Esophagus squamous epithelium (tissue), 5 donors: Measurements from ENCODE around the gene ADGRG1. TPM values are rescaled to one million over a fixed set of nuclear protein-coding genes. Genes with fewer than 3 reads are reported as not detected.

Source experiments
- DNase-seq: peaks from one replicate; lab custom pipeline; 2025; lab: John Stamatoyannopoulos, UW
- H3K27ac ChIP-seq, 4 donors: fragments of 200-600 bp; sonication (generic); one replicate each; pipeline ENCODE4 v1.5.1; 2016 to 2019; ENCODE audit warnings: mild to moderate bottlenecking in 1 of 4
- H3K27me3 ChIP-seq, 4 donors: fragments of 200-600 bp; sonication (generic); 1 replicate in 3 of 4; 2 replicates in 1 of 4; pipeline versions ENCODE4 v1.5.1 to v1.6.0; 2017 to 2021; ENCODE audit warnings: antibody characterized with exemption in 1 of 4
- H3K36me3 ChIP-seq, 3 donors: fragments of 200-600 bp; sonication (generic); one replicate each; pipeline ENCODE4 v1.5.1; 2016 to 2019
- H3K4me1 ChIP-seq, 3 donors: fragments of 200-600 bp; sonication (generic); one replicate each; pipeline ENCODE4 v1.5.1; 2017 to 2019
- H3K4me3 ChIP-seq, 4 donors: fragments of 200-600 bp; sonication (generic); 1 replicate in 3 of 4; 2 replicates in 1 of 4; pipeline ENCODE4 v1.5.1; 2016 to 2019; ENCODE audit warnings: mild to moderate bottlenecking in 2 of 4, moderate library complexity in 1 of 4
- H3K9me3 ChIP-seq, 3 donors: fragments of 200-600 bp; sonication (generic); one replicate each; pipeline ENCODE4 v1.5.1; 2016 to 2019
- POLR2A ChIP-seq, 4 donors: fragments of 450-650 bp; IDR thresholded peaks; one replicate each; pipeline ENCODE4 v1.6.1; 2017; ENCODE audit warnings: antibody characterized with exemption in 4 of 4, mild to moderate bottlenecking in 4 of 4, moderate library complexity in 3 of 4
- WGBS, 2 donors: methylation state at CpG; one replicate each; pipeline ENCODE4 v1.1.5; 2018; 5-methylcytosine and 5-hydroxymethylcytosine counted together
- intact Hi-C: fragments of 100-400 bp; cut with DNase I; formaldehyde crosslinking; loops from one replicate; pipeline ENCODE4 v1.15.0; 2022
- total RNA-seq, 4 donors: library from RNA; depleted of rRNA; stranded (reverse); fragments of >200 nt; gene quantifications; one replicate each; pipeline ENCODE4 v1.1.0, GENCODE V29; 2016
- TF ChIP-seq, protein P1 (sequence below), 6 experiments: fragments of 450-650 bp in 4 of 6; fragments of 200-600 bp in 2 of 6; sonication (generic) in 2 of 6; IDR thresholded peaks; one replicate each; pipeline ENCODE4 v1.5.1; 2016 to 2019; ENCODE audit warnings: antibody characterized with exemption in 6 of 6, mild to moderate bottlenecking in 4 of 6, moderate library complexity in 4 of 6
- donor health status: DM: yes; HTN: yes; CAD: no.

Gene ADGRG1
- total RNA-seq, 4 donors from 2014 or later = 37.0 to 65.5 (median 42.1) TPM

DNA sequence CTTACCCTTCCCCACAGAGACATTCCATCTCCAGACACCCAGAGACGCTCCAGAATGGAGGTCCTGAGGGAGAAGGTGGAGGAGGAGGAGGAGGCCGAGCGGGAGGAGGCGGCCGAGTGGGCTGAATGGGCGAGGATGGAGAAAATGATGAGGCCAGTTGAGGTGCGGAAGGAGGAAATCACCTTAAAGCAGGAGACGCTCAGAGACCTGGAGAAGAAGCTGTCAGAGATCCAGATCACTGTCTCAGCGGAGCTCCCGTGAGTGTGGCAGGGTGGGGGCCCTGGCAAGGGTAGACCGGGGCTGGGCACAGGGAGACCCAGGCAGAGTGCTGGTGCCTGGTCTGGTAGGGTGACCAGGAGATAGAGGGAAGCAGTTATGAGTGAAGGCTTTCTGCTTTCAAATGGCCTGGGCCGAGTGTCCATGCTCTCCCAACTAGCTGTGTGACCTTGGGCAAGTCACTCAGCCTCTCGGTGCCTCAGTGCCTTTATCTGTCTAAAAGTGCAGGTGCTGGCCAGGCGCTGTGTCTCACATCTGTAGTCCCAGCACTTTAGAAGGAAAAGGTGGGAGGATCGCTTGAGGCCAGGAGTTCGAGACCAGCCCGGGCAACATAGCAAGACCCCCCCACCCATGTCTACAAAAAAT is 69.6 kb downstream of the ADGRG1 start:
- no peak for TF ChIP-seq POLR2A (IDR thresholded peaks at IDR 0.05)
- TF ChIP-seq, protein P1, sequence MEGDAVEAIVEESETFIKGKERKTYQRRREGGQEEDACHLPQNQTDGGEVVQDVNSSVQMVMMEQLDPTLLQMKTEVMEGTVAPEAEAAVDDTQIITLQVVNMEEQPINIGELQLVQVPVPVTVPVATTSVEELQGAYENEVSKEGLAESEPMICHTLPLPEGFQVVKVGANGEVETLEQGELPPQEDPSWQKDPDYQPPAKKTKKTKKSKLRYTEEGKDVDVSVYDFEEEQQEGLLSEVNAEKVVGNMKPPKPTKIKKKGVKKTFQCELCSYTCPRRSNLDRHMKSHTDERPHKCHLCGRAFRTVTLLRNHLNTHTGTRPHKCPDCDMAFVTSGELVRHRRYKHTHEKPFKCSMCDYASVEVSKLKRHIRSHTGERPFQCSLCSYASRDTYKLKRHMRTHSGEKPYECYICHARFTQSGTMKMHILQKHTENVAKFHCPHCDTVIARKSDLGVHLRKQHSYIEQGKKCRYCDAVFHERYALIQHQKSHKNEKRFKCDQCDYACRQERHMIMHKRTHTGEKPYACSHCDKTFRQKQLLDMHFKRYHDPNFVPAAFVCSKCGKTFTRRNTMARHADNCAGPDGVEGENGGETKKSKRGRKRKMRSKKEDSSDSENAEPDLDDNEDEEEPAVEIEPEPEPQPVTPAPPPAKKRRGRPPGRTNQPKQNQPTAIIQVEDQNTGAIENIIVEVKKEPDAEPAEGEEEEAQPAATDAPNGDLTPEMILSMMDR (IDR thresholded peaks at IDR 0.05) = no peak
- Histone ChIP-seq H3K36me3 (no peaks in the 10 kb centered on the region), H3K4me3 (no peak overlapping the region), H3K4me1 (no peaks in the 10 kb centered on the region), H3K9me3 (no peaks in the 10 kb centered on the region), H3K27ac (no peak overlapping the region), H3K27me3 (no peaks in the 10 kb centered on the region)
- intact Hi-C loops = no loop called here
- no peak for DNase-seq
- WGBS, 2 donors = 89 to 91% methylated on average over 12 to 14 of the region's 17 CpGs

DNA sequence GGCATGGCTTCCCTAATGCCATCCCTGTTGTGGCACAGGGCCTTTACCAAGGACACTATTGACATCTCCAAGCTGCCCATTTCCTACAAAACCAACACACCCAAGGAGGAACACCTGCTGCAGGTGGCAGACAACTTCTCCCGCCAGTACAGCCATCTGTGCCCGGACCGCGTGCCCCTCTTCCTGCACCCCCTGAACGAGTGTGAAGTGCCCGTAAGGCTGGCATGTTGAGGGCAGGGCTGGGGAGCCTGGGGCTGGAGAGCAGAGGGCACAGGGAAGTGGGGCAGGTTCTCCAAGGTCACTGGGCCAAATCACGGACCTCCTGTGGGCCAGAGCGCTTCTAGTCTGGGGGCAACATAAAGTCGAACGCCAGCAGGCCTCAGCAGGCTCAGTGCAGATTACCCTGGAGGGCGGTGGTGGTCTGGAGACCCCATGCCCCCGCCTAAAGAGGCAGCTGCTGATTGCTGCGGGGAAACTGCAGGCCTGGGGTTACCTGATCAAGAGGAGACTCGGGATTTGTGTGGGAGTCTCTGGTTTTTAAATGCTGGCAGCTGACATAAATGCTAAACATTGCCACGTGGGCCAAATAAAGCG is 70.5 kb downstream of the ADGRG1 start:
- intact Hi-C loops = no loop called here
- Histone ChIP-seq H3K9me3 (no peaks in the 10 kb centered on the region), H3K4me1 (no peaks in the 10 kb centered on the region), H3K27ac (no peak overlapping the region), H3K27me3 (no peaks in the 10 kb centered on the region), H3K36me3 (no peaks in the 10 kb centered on the region), H3K4me3 (no peak overlapping the region)
- TF ChIP-seq, protein P1 (IDR thresholded peaks at IDR 0.05) = no peak
- TF ChIP-seq POLR2A (IDR thresholded peaks at IDR 0.05) = no peak
- no peak for DNase-seq
- WGBS, 2 donors = 84% methylated on average over 8 of the region's 16 CpGs; no CpG with 5 or more reads in 1 of the 2 donors

DNA sequence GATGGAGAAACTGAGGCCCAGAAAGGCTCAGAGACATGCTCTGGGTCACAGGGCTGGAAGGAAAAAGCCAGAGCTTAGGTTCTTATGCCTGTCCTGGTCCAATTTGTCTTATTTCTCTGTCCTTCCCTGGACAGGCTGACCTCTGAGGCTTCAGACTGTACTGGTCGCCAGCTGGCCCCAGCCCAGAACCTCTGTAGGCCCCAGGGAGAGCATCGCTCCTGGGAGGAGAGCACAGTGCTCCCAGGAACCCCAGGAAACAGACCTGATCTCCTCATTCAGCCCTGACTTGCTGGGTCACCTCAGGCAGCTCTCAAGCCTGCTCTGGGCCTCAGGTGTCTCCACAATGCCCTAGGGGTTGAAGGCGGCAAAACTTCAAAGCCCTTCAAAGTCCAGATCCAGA is 71.1 kb downstream of the ADGRG1 start:
- Histone ChIP-seq H3K27me3 (no peaks in the 10 kb centered on the region), H3K4me3 (no peak overlapping the region), H3K9me3 (no peaks in the 10 kb centered on the region), H3K4me1 (no peaks in the 10 kb centered on the region), H3K36me3 (no peaks in the 10 kb centered on the region), H3K27ac (no peak overlapping the region)
- DNase-seq = no peak
- 80% methylated on average over 3 of the region's 3 CpGs; no CpG with 5 or more reads in 1 of the 2 donors for WGBS, 2 donors
- intact Hi-C loops = no loop called here
- TF ChIP-seq, protein P1 (IDR thresholded peaks at IDR 0.05) = no peak
- no peak for TF ChIP-seq POLR2A (IDR thresholded peaks at IDR 0.05)

DNA sequence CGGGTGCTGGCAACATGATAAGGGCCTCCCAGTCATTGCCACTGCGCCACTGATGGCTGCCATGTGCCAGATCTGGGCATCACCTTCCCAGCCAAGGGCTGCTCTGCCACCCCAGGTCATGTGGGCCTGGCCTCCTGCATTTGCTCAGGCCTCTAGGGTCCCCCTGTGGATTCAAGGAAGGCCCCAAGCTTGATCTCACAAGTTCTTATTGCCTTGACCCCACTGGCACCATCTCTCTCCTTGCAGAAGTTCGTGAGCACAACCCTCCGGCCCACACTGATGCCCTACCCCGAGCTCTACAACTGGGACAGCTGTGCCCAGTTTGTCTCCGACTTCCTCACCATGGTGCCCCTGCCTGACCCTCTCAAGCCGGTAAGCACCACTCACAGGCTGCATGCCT is 71.5 kb downstream of the ADGRG1 start:
- H3K4me1 ChIP-seq = no peaks in the 10 kb centered on the region
- 80 to 90% methylated on average over 3 of the region's 7 CpGs for WGBS, 2 donors
- H3K27me3 ChIP-seq = no peaks in the 10 kb centered on the region
- H3K4me3 ChIP-seq = no peak overlapping the region
- no peaks in the 10 kb centered on the region for H3K36me3 ChIP-seq
- DNase-seq = no peak
- H3K9me3 ChIP-seq = no peaks in the 10 kb centered on the region
- no peak overlapping the region for H3K27ac ChIP-seq
- TF ChIP-seq, protein P1 (IDR thresholded peaks at IDR 0.05) = no peak
- TF ChIP-seq POLR2A (IDR thresholded peaks at IDR 0.05) = no peak
- intact Hi-C loops = no loop called here

DNA sequence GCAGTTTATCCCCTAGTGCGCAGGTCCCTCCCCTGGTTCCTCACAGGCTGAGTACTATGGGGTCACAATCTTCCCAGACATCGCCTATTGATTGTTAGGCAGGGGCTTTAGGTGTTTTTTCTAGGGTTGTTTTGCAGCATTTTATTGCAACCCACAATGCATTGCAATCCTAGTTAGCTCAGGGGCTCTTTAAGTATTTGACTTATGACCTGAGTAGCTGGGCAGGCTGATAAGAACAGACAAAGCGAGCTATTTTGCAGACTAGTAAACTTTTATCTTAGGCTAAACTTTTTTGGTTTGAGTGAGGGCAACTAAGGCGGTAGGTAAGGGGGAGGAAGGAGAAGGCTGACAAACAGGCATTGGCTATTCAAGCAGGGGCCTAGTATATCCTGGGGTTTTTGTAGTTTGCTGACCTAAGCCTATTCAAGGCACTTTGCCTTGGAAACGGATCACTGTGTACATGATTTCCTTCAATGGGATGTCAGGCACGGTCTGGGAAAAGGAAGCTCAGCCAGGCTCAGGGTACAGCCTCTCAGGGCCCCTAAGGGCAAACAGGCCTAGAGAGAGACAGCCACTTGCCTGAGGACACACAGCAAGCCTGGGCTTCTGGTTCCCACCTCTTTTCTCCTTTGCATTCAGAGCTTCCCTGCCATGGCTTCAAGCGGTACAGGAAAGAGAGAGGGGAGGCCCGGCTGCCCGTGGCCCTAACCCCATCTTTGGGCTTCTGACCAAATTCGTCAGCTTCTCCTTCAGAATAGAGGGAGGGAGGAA is 72.5 kb downstream of the ADGRG1 start:
- Histone ChIP-seq H3K4me3 (no peak overlapping the region), H3K4me1 (no peaks in the 10 kb centered on the region), H3K27ac (no peak overlapping the region), H3K27me3 (no peaks in the 10 kb centered on the region), H3K9me3 (no peaks in the 10 kb centered on the region), H3K36me3 (no peaks in the 10 kb centered on the region)
- intact Hi-C loops = no loop called here
- DNase-seq = no peak
- 59 to 73% methylated on average over 10 of the region's 10 CpGs for WGBS, 2 donors
- TF ChIP-seq, protein P1 (IDR thresholded peaks at IDR 0.05) = no peak
- no peak for TF ChIP-seq POLR2A (IDR thresholded peaks at IDR 0.05)
